Right lobe of liver (tissue), 6 donors: Measurements from ENCODE around the gene CCNA1. TPM values are rescaled to one million over a fixed set of nuclear protein-coding genes. Genes with fewer than 3 reads are reported as not detected.

Experiments used
- ATAC-seq, 4 donors: fragments of 200-7000 bp; cut with Tn5 transposase; one replicate each; pipeline ENCODE4 v1.9.1; 2020; ENCODE audit warnings: mild to moderate bottlenecking in 4 of 4, moderate library complexity in 4 of 4
- DNase-seq, 3 donors: peaks; one replicate each; pipeline ENCODE4 v3.0.0-alpha.2; 2020
- H3K27ac ChIP-seq, 3 donors: fragments of 200-600 bp; one replicate each; pipeline ENCODE4 v1.8.0; 2022
- H3K27me3 ChIP-seq, 2 donors: fragments of 200-600 bp; one replicate each; pipeline ENCODE4 v1.8.0; 2022
- H3K36me3 ChIP-seq, 4 donors: fragments of 200-600 bp; sonication (generic) in 1 of 4; one replicate each; pipeline versions ENCODE4 v1.5.1 to v1.8.0; 2017 to 2022; ENCODE audit warnings: control low read depth in 1 of 4
- H3K4me1 ChIP-seq, 4 donors: fragments of 200-600 bp; sonication (generic) in 1 of 4; one replicate each; pipeline versions ENCODE4 v1.5.1 to v1.8.0; 2017 to 2022; ENCODE audit warnings: control low read depth in 1 of 4
- H3K4me3 ChIP-seq, 3 donors: fragments of 200-600 bp; one replicate each; pipeline ENCODE4 v1.8.0; 2022
- H3K9me3 ChIP-seq, 4 donors: fragments of 200-600 bp; sonication (generic) in 1 of 4; one replicate each; pipeline versions ENCODE4 v1.5.1 to v1.8.0; 2017 to 2022; ENCODE audit warnings: control low read depth in 1 of 4
- CTCF ChIP-seq, 4 donors: fragments of 200-600 bp in 3 of 4; fragments of 450-650 bp in 1 of 4; IDR thresholded peaks; one replicate each; pipeline versions ENCODE4 v1.5.1 to v1.8.0; 2016 to 2022; ENCODE audit warnings: antibody characterized with exemption in 4 of 4, mild to moderate bottlenecking in 2 of 4
- POLR2A ChIP-seq: fragments of 450-650 bp; IDR thresholded peaks from one replicate; pipeline ENCODE4 v1.6.1; 2017; ENCODE audit warnings: antibody characterized with exemption, mild to moderate bottlenecking
- WGBS: methylation state at CpG from one replicate; pipeline ENCODE4 v1.1.6; 2018; ENCODE audit warnings: low coverage, low lambda C conversion rate; ENCODE audit not compliant: insufficient coverage; ENCODE audit errors: missing lambda C conversion rate; 5-methylcytosine and 5-hydroxymethylcytosine counted together
- intact Hi-C, 2 donors: fragments of 100-400 bp; cut with DNase I; formaldehyde crosslinking; loops; one replicate each; pipeline versions ENCODE4 v1.11.2 to v1.14.1; 2022
- total RNA-seq, 6 experiments: library from RNA; depleted of rRNA in 2 of 6; stranded (reverse); fragments of >200 nt in 2 of 6; fragmentation: NEBNext Ultra II Directional in 3 of 6; extraction: Animal tissue kit (Norgen Biotek cat#: 25700) in 3 of 6; gene quantifications; one replicate each; pipeline versions ENCODE4 v1.1.0 to v1.2.4, GENCODE V29; 2016 to 2023
- donor health status: DM: no; HTN: yes; CAD: no.
- donor health status: DM: no; HTN: no; CAD: no.
- donor health status: DM: no; HTN: no; CAD: no.
- donor health status: DM: no; HTN: yes; CAD: no.
- donor health status: DM: no; HTN: yes; CAD: no.

CCNA1 gene
- total RNA-seq, 6 experiments from 2014 or later = 0.15 TPM; not detected in 5

GRCh38 chr13:36454987-36455386 lies 22.7 kb downstream of the CCNA1 start:
- Histone ChIP-seq H3K27me3 (no peaks in the 10 kb centered on the region), H3K4me1 (no peaks in the 10 kb centered on the region), H3K36me3 (no peaks in the 10 kb centered on the region), H3K27ac (no peak overlapping the region), H3K9me3 (no peaks in the 10 kb centered on the region), H3K4me3 (no peak overlapping the region)
- no peak for ATAC-seq
- no peak for DNase-seq
- intact Hi-C loops = no loop called here
- no peak for TF ChIP-seq POLR2A
- TF ChIP-seq CTCF (IDR thresholded peaks at IDR 0.05) = no peak
- 51% methylated on average over 3 of the region's 3 CpGs for WGBS

GRCh38 chr13:36456577-36456976 lies 24.3 kb downstream of the CCNA1 start:
- Histone ChIP-seq H3K9me3 (no peaks in the 10 kb centered on the region), H3K4me3 (no peak overlapping the region), H3K27me3 (no peaks in the 10 kb centered on the region), H3K4me1 (no peaks in the 10 kb centered on the region), H3K27ac (no peak overlapping the region), H3K36me3 (no peaks in the 10 kb centered on the region)
- no peak for TF ChIP-seq CTCF (IDR thresholded peaks at IDR 0.05)
- no peak for TF ChIP-seq POLR2A
- 23% methylated on average over 2 of the region's 2 CpGs for WGBS
- intact Hi-C loops = no loop called here
- DNase-seq (no peak), ATAC-seq (no peak)

GRCh38 chr13:36461506-36461905 lies 29.2 kb downstream of the CCNA1 start:
- intact Hi-C loops = no loop called here

GRCh38 chr13:36475468-36475867 lies 43.2 kb downstream of the CCNA1 start:
- no peaks in the 10 kb centered on the region for H3K27me3 ChIP-seq
- no peaks in the 10 kb centered on the region for H3K36me3 ChIP-seq
- WGBS = 28% methylated on average over 2 of the region's 2 CpGs
- no peak overlapping the region for H3K27ac ChIP-seq
- DNase-seq = no peak
- no peaks in the 10 kb centered on the region for H3K9me3 ChIP-seq
- no peaks in the 10 kb centered on the region for H3K4me1 ChIP-seq
- no peak for TF ChIP-seq POLR2A
- no peak for TF ChIP-seq CTCF (IDR thresholded peaks at IDR 0.05)
- intact Hi-C loops = no loop called here
- peak in 2 of 4 donors; percentile 28 to 32 for ATAC-seq
- H3K4me3 ChIP-seq = no peak overlapping the region

More at GRCh38 chr13:36461506-36461905, 29.2 kb downstream of the CCNA1 start:
- Histone ChIP-seq H3K27me3 (no peaks in the 10 kb centered on the region), H3K4me1 (no peaks in the 10 kb centered on the region), H3K36me3 (no peaks in the 10 kb centered on the region), H3K27ac (no peak overlapping the region), H3K9me3 (no peaks in the 10 kb centered on the region), H3K4me3 (no peak overlapping the region)
- TF ChIP-seq CTCF (IDR thresholded peaks at IDR 0.05) = no peak
- TF ChIP-seq POLR2A = no peak
- no peak for DNase-seq
- ATAC-seq = no peak

- ATAC-seq (no peak), DNase-seq (no peak)
- H3K36me3 ChIP-seq = no peaks in the 10 kb centered on the region
- TF ChIP-seq POLR2A (no peak), CTCF (IDR thresholded peaks at IDR 0.05) (no peak)
- H3K9me3 ChIP-seq = no peaks in the 10 kb centered on the region
- H3K4me1 ChIP-seq = no peaks in the 10 kb centered on the region
- no peak overlapping the region for H3K4me3 ChIP-seq
- WGBS = 31% methylated on average over 2 of the region's 2 CpGs
- no peaks in the 10 kb centered on the region for H3K27me3 ChIP-seq
- H3K27ac ChIP-seq = no peak overlapping the region
- intact Hi-C loops = no loop called here
Measured at GRCh38 chr13:36476661-36477060, 44.4 kb downstream of the CCNA1 start.
